Astrocyte (in vitro differentiated cells and primary cell): Measurements from ENCODE around the gene LACTB.

Experiments
- EZH2 ChIP-seq: IDR thresholded peaks from 2 replicates; pipeline ENCODE4 v1.6.1; 2012; ENCODE audit warnings: mild to moderate bottlenecking, low read length, inconsistent platforms; ENCODE audit not compliant: insufficient read depth
- TF ChIP-seq, protein P1 (sequence below): IDR thresholded peaks from 2 replicates; pipeline ENCODE4 v1.5.1; 2011; ENCODE audit warnings: low read depth, mild to moderate bottlenecking, inconsistent platforms, low read length, moderate library complexity; ENCODE audit not compliant: insufficient read depth

DNA sequence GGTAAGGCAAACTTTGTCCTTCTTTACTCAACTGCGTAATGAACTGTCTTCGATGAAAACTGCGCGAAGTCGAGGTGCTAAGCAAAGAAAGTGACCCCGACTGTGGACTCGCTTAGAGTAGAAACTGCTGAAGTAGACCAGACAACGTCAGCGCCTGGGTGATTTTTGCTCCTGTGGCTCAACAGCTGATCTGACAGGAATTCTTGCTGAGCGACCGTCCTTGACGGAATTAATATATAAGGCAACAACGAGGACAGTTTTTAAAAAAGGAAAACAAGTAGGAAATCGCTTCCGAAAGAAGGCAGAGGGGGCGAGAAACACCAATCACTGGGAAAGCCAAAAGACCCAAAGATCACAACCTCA is 35.1 kb downstream of the LACTB start:
- TF ChIP-seq, protein P1, sequence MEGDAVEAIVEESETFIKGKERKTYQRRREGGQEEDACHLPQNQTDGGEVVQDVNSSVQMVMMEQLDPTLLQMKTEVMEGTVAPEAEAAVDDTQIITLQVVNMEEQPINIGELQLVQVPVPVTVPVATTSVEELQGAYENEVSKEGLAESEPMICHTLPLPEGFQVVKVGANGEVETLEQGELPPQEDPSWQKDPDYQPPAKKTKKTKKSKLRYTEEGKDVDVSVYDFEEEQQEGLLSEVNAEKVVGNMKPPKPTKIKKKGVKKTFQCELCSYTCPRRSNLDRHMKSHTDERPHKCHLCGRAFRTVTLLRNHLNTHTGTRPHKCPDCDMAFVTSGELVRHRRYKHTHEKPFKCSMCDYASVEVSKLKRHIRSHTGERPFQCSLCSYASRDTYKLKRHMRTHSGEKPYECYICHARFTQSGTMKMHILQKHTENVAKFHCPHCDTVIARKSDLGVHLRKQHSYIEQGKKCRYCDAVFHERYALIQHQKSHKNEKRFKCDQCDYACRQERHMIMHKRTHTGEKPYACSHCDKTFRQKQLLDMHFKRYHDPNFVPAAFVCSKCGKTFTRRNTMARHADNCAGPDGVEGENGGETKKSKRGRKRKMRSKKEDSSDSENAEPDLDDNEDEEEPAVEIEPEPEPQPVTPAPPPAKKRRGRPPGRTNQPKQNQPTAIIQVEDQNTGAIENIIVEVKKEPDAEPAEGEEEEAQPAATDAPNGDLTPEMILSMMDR: no peak
- TF ChIP-seq EZH2: no peak
